Panc1 (cell line): ENCODE data around the gene ICA1. TPM values are rescaled to one million over a fixed set of nuclear protein-coding genes. Genes with fewer than 3 reads are reported as not detected.

Experiments used
- ATAC-seq: fragments of 200-7000 bp; cut with Tn5 transposase; 2 replicates; pipeline ENCODE4 v1.9.1; 2020; ENCODE audit warnings: mild to moderate bottlenecking, moderate library complexity
- BruUV-seq: library from RNA; stranded (reverse); fragments of 400-500 nt; replicated peaks from 2 replicates; lab custom pipeline; 2021; lab: Mats Ljungman, UMichigan
- CTCF ChIA-PET: fragments of 300-600 bp; sonication (Branson Sonifier 250); formaldehyde crosslinking; loops from one replicate; lab custom pipeline; 2022; ENCODE audit warnings: antibody characterized with exemption; lab: Charles Lee
- POLR2A ChIA-PET: fragments of 300-600 bp; sonication (Branson Sonifier 250); formaldehyde crosslinking; loops from one replicate; lab custom pipeline; 2022; ENCODE audit warnings: antibody characterized with exemption; lab: Charles Lee
- DNase-seq: peaks from one replicate; pipeline ENCODE4 v3.0.0-alpha.2; 2010; ENCODE audit warnings: low read depth, low spot score
- H3K27ac ChIP-seq: 2 replicates; pipeline ENCODE4 v1.5.1; 2011; ENCODE audit warnings: mild to moderate bottlenecking, low read length, inconsistent platforms
- H3K27me3 ChIP-seq: fragments of 200-500 bp; sonication (Bioruptor generic); 2 replicates; pipeline ENCODE4 v1.6.0; 2014; ENCODE audit warnings: low read length, inconsistent platforms; ENCODE audit not compliant: control insufficient read depth, insufficient read depth
- H3K36me3 ChIP-seq: fragments of 200-500 bp; sonication (Bioruptor generic); 2 replicates; pipeline ENCODE4 v1.5.1; 2014; ENCODE audit warnings: inconsistent platforms, mild to moderate bottlenecking, low read length, moderate library complexity; ENCODE audit not compliant: control insufficient read depth, insufficient read depth
- H3K4me1 ChIP-seq: 2 replicates; pipeline ENCODE4 v1.5.1; 2011; ENCODE audit warnings: inconsistent platforms, mild to moderate bottlenecking, low read length, moderate library complexity; ENCODE audit not compliant: control insufficient read depth, insufficient read depth
- H3K4me3 ChIP-seq, 2 experiments: 2 replicates each; pipeline ENCODE4 v1.5.1; 2011 to 2012; ENCODE audit warnings: low read depth in 2 of 2, low read length in 2 of 2, mild to moderate bottlenecking in 2 of 2, inconsistent platforms in 1 of 2, moderate library complexity in 1 of 2
- H3K9me3 ChIP-seq: fragments of 200-500 bp; sonication (Bioruptor generic); 2 replicates; pipeline ENCODE4 v1.5.1; 2014; ENCODE audit warnings: low read depth, mild to moderate bottlenecking, inconsistent platforms, low read length, moderate library complexity; ENCODE audit not compliant: control insufficient read depth, insufficient read depth
- CTCF ChIP-seq: fragments of 450-650 bp; IDR thresholded peaks from 2 replicates; pipeline ENCODE4 v1.5.1; 2017; ENCODE audit warnings: mild to moderate bottlenecking
- POLR2AphosphoS5 ChIP-seq: IDR thresholded peaks from 2 replicates; pipeline ENCODE4 v1.6.1; 2012; ENCODE audit warnings: mild to moderate bottlenecking, low read depth, low read length, moderate library complexity
- REST ChIP-seq, 2 experiments: IDR thresholded peaks; 2 replicates each; pipeline ENCODE4 v1.6.1; 2011 to 2012; ENCODE audit warnings: low read depth in 2 of 2, control low read depth in 1 of 2, low read length in 1 of 2, mild to moderate bottlenecking in 1 of 2, moderate library complexity in 1 of 2; ENCODE audit not compliant: insufficient read depth in 1 of 2
- SIN3A ChIP-seq: IDR thresholded peaks from 2 replicates; pipeline ENCODE4 v1.6.1; 2012; ENCODE audit warnings: low read depth, mild to moderate bottlenecking, low read length, moderate library complexity, borderline replicate concordance; ENCODE audit not compliant: insufficient read depth
- TCF7L2 ChIP-seq: IDR thresholded peaks from 2 replicates; pipeline ENCODE4 v1.6.1; 2011; ENCODE audit warnings: mild to moderate bottlenecking, low read depth, low read length, inconsistent platforms
- in situ Hi-C: cut with HindIII; loops from 2 replicates; pipeline ENCODE4 v1.10.0; 2016; ENCODE audit warnings: low sequenced_read_pairs, low pct_unique_long_range_greater_than_20kb
- intact Hi-C: fragments of 100-400 bp; cut with micrococcal nuclease; formaldehyde crosslinking; loops from one replicate; pipeline ENCODE4 v1.10.0; 2022; ENCODE audit not compliant: unreplicated experiment
- total RNA-seq: library from RNA; stranded (reverse); gene quantifications from one replicate; pipeline ENCODE4 v1.2.1, GENCODE V29; 2021; ENCODE audit not compliant: unreplicated experiment

ICA1 gene
- total RNA-seq, 1 experiment from 2014 or later = 1.1 TPM

GRCh38 chr7:8161364-8161828 is 100.6 kb downstream of the ICA1 start:
- H3K27ac ChIP-seq = no peak overlapping the region
- no peak for TF ChIP-seq CTCF
- TF ChIP-seq POLR2AphosphoS5 = no peak
- no peak for TF ChIP-seq TCF7L2
- TF ChIP-seq REST (IDR thresholded peaks at IDR 0.05; ENCODE audit: insufficient read depth in 1 of 2, low read depth in 2 of 2, low read length in 1 of 2) = no peak
- TF ChIP-seq SIN3A = no peak
- H3K9me3 ChIP-seq = no peaks in the 10 kb centered on the region
- intact Hi-C loops = no loop called here
- no peaks in the 10 kb centered on the region for H3K36me3 ChIP-seq
- H3K27me3 ChIP-seq = peaks cover 4% of the 10 kb centered on the region; the same call in 1 of the 2 replicates
- no TSS peak for BruUV-seq
- in situ Hi-C loops = no loop called here
- ChIA-PET POLR2A (no interaction called here), CTCF (no interaction called here)
- H3K4me1 ChIP-seq = no peaks in the 10 kb centered on the region
- H3K4me3 ChIP-seq = no peak overlapping the region
- ATAC-seq = peak; percentile 45; the same call in 1 of the 2 replicates
- DNase-seq = no peak

GRCh38 chr7:8160779-8161345 is 101.1 kb downstream of the ICA1 start:
- H3K27me3 ChIP-seq = peaks cover 6% of the 10 kb centered on the region
- no peaks in the 10 kb centered on the region for H3K36me3 ChIP-seq
- H3K9me3 ChIP-seq = no peaks in the 10 kb centered on the region
- in situ Hi-C loops = no loop called here
- no TSS peak for BruUV-seq
- H3K27ac ChIP-seq = no peak overlapping the region
- TF ChIP-seq CTCF (no peak), TCF7L2 (no peak)
- intact Hi-C loops = no loop called here
- DNase-seq = no peak
- CTCF ChIA-PET = no interaction called here
- POLR2A ChIA-PET = no interaction called here
- no peak; the same call in 1 of the 2 replicates for ATAC-seq
- H3K4me1 ChIP-seq = no peaks in the 10 kb centered on the region
- no peak overlapping the region for H3K4me3 ChIP-seq
